Trophoblast cell (in vitro differentiated cells and primary cell): ENCODE results near the gene GNAO1.
A peak's percentile ranks its signal among the peaks of the same experiment; 100 is the strongest.

Experiments used
- DNase-seq, 2 donors: peaks; one replicate each; pipeline ENCODE4 v3.0.0-alpha.2; 2016
- H2AFZ ChIP-seq: 2 replicates; pipeline ENCODE4 v1.6.1; 2013; ENCODE audit warnings: low read length, moderate library complexity, mild to moderate bottlenecking; ENCODE audit not compliant: insufficient read depth, poor library complexity
- H2AK5ac ChIP-seq: 2 replicates; pipeline ENCODE4 v1.6.1; 2013; ENCODE audit warnings: mild to moderate bottlenecking, low read length
- H2BK120ac ChIP-seq: 2 replicates; pipeline ENCODE4 v1.6.1; 2013; ENCODE audit warnings: low read length, mild to moderate bottlenecking, moderate library complexity; ENCODE audit not compliant: insufficient read depth, poor library complexity
- H2BK12ac ChIP-seq: 2 replicates; pipeline ENCODE4 v1.6.1; 2013; ENCODE audit warnings: mild to moderate bottlenecking, low read length, moderate library complexity
- H2BK5ac ChIP-seq: 2 replicates; pipeline ENCODE4 v1.6.1; 2013; ENCODE audit warnings: low read length, low read depth, moderate library complexity, mild to moderate bottlenecking; ENCODE audit not compliant: poor library complexity
- H3K14ac ChIP-seq: 2 replicates; pipeline ENCODE4 v1.6.1; 2013; ENCODE audit warnings: mild to moderate bottlenecking, low read length
- H3K18ac ChIP-seq: 2 replicates; pipeline ENCODE4 v1.6.1; 2013; ENCODE audit warnings: mild to moderate bottlenecking, low read length
- H3K23ac ChIP-seq: 2 replicates; pipeline ENCODE4 v1.6.1; 2013; ENCODE audit warnings: low read length
- H3K27ac ChIP-seq: 2 replicates; pipeline ENCODE4 v1.5.1; 2013; ENCODE audit warnings: low read depth, mild to moderate bottlenecking, inconsistent platforms, low read length, moderate library complexity
- H3K27me3 ChIP-seq: 2 replicates; pipeline ENCODE4 v1.6.1; 2013; ENCODE audit warnings: inconsistent platforms, mild to moderate bottlenecking, low read length, moderate library complexity; ENCODE audit not compliant: insufficient read depth
- H3K36me3 ChIP-seq, 2 experiments: 1 replicate in 1 of 2; 2 replicates in 1 of 2; pipeline ENCODE4 v1.6.1; 2013; ENCODE audit warnings: low read length in 2 of 2, mild to moderate bottlenecking in 2 of 2, moderate library complexity in 1 of 2; ENCODE audit not compliant: insufficient read depth in 2 of 2, control insufficient read depth in 1 of 2
- H3K4ac ChIP-seq: 2 replicates; pipeline ENCODE4 v1.6.1; 2013; ENCODE audit warnings: low read depth, mild to moderate bottlenecking, low read length, moderate library complexity
- H3K4me1 ChIP-seq, 2 experiments: 1 replicate in 1 of 2; 2 replicates in 1 of 2; pipeline ENCODE4 v1.6.1; 2013; ENCODE audit warnings: low read length in 2 of 2, mild to moderate bottlenecking in 2 of 2, moderate library complexity in 1 of 2; ENCODE audit not compliant: insufficient read depth in 2 of 2, control insufficient read depth in 1 of 2
- H3K4me2 ChIP-seq: 2 replicates; pipeline ENCODE4 v1.6.1; 2013; ENCODE audit warnings: inconsistent platforms, mild to moderate bottlenecking, low read length, moderate library complexity
- H3K4me3 ChIP-seq: 2 replicates; pipeline ENCODE4 v1.5.1; 2013; ENCODE audit warnings: mild to moderate bottlenecking, low read depth, low read length, inconsistent platforms
- H3K79me1 ChIP-seq: one replicate; pipeline ENCODE4 v1.6.1; 2013; ENCODE audit warnings: low read length
- H3K79me2 ChIP-seq: 2 replicates; pipeline ENCODE4 v1.6.1; 2013; ENCODE audit warnings: low read length, mild to moderate bottlenecking; ENCODE audit not compliant: control insufficient read depth, insufficient read depth, poor library complexity
- H3K9ac ChIP-seq: 2 replicates; pipeline ENCODE4 v1.6.1; 2013; ENCODE audit warnings: mild to moderate bottlenecking, low read length
- H3K9me3 ChIP-seq: 2 replicates; pipeline ENCODE4 v1.6.1; 2013; ENCODE audit warnings: low read depth, mild to moderate bottlenecking, control low read depth, inconsistent platforms, low read length; ENCODE audit not compliant: insufficient read depth
- H4K12ac ChIP-seq: 2 replicates; pipeline ENCODE4 v1.6.1; 2013; ENCODE audit warnings: low read depth, mild to moderate bottlenecking, low read length, moderate library complexity
- H4K8ac ChIP-seq: 2 replicates; pipeline ENCODE4 v1.6.1; 2013; ENCODE audit warnings: low read depth, mild to moderate bottlenecking, low read length, moderate library complexity
- H4K91ac ChIP-seq: one replicate; pipeline ENCODE4 v1.6.1; 2013; ENCODE audit warnings: low read depth, mild to moderate bottlenecking, low read length, moderate library complexity
- WGBS: extraction: QIAGEN DNeasy Blood & Tissue Kit; methylation state at CpG from one replicate; pipeline ENCODE4 v1.1.7; 2013; ENCODE audit warnings: missing lambda C conversion rate; ENCODE audit not compliant: insufficient read length, insufficient coverage; ENCODE audit errors: extremely low coverage; 5-methylcytosine and 5-hydroxymethylcytosine counted together

Gene GNAO1

GRCh38 chr16:56339431-56340195, 148.3 kb downstream of the GNAO1 start:
- WGBS = no CpG with 5 or more reads among the region's 17 CpGs
- H2BK12ac ChIP-seq = no peak overlapping the region

GRCh38 chr16:56340416-56340815, 149.1 kb downstream of the GNAO1 start:
- Histone ChIP-seq H3K4ac (no peak overlapping the region), H4K8ac (no peak overlapping the region), H2BK5ac (no peak overlapping the region), H3K18ac (no peak overlapping the region), H3K9me3 (peaks cover 3% of the 10 kb centered on the region), H3K4me3 (no peak overlapping the region), H3K23ac (no peak overlapping the region), H4K91ac (no peak overlapping the region), H3K79me2 (no peaks in the 10 kb centered on the region), H2AFZ (no peak overlapping the region), H3K4me2 (no peak overlapping the region), H3K79me1 (no peaks in the 10 kb centered on the region), H3K27me3 (no peaks in the 10 kb centered on the region), H3K27ac (no peak overlapping the region), H3K36me3 (no peaks in the 10 kb centered on the region), H4K12ac (no peak overlapping the region), H3K14ac (no peak overlapping the region), H3K4me1 (peaks cover 0 to 5% of the 10 kb centered on the region in 2 experiments), H2BK120ac (no peak overlapping the region), H2BK12ac (no peak overlapping the region), H3K9ac (no peak overlapping the region), H2AK5ac (no peak overlapping the region)
- WGBS = no CpG with 5 or more reads among the region's 23 CpGs
- DNase-seq = no peak

More at GRCh38 chr16:56339431-56340195, 148.3 kb downstream of the GNAO1 start:
- H3K4ac ChIP-seq = no peak overlapping the region
- peak overlapping the region; percentile 30 for H3K4me3 ChIP-seq
- H3K4me2 ChIP-seq = no peak overlapping the region
- H3K9me3 ChIP-seq = no peaks in the 10 kb centered on the region
- H4K12ac ChIP-seq = no peak overlapping the region
- H3K27me3 ChIP-seq = no peaks in the 10 kb centered on the region
- no peak overlapping the region for H3K27ac ChIP-seq
- H2BK5ac ChIP-seq = no peak overlapping the region
- no peak overlapping the region for H3K14ac ChIP-seq
- H4K8ac ChIP-seq = no peak overlapping the region
- H3K79me2 ChIP-seq = no peaks in the 10 kb centered on the region
- no peak overlapping the region for H2BK120ac ChIP-seq
- H2AK5ac ChIP-seq = no peak overlapping the region
- H3K79me1 ChIP-seq = no peaks in the 10 kb centered on the region
- H3K4me1 ChIP-seq = peaks cover 0 to 3% of the 10 kb centered on the region in 2 experiments
- H2AFZ ChIP-seq = no peak overlapping the region
- no peak overlapping the region for H3K9ac ChIP-seq
- no peak overlapping the region for H3K23ac ChIP-seq
- no peak for DNase-seq
- H3K36me3 ChIP-seq = no peaks in the 10 kb centered on the region
- H3K18ac ChIP-seq = no peak overlapping the region
- no peak overlapping the region for H4K91ac ChIP-seq

- no peak overlapping the region for H4K91ac ChIP-seq
- no peaks in the 10 kb centered on the region for H3K27me3 ChIP-seq
- H2AFZ ChIP-seq = no peak overlapping the region
- H3K4ac ChIP-seq = no peak overlapping the region
- H2BK5ac ChIP-seq = no peak overlapping the region
- no peak overlapping the region for H3K18ac ChIP-seq
- no peak overlapping the region for H3K23ac ChIP-seq
- H3K4me1 ChIP-seq = peaks cover 0 to 5% of the 10 kb centered on the region in 2 experiments
- H4K8ac ChIP-seq = no peak overlapping the region
- no peak for DNase-seq
- WGBS = no CpG with 5 or more reads among the region's 17 CpGs
- H3K4me3 ChIP-seq = no peak overlapping the region
- no peak overlapping the region for H2AK5ac ChIP-seq
- H4K12ac ChIP-seq = no peak overlapping the region
- H3K79me1 ChIP-seq = no peaks in the 10 kb centered on the region
- no peak overlapping the region for H3K4me2 ChIP-seq
- no peaks in the 10 kb centered on the region for H3K36me3 ChIP-seq
- H3K27ac ChIP-seq = no peak overlapping the region
- no peak overlapping the region for H3K9ac ChIP-seq
- H3K9me3 ChIP-seq = peaks cover 3% of the 10 kb centered on the region
- H3K14ac ChIP-seq = no peak overlapping the region
- no peak overlapping the region for H2BK12ac ChIP-seq
- no peak overlapping the region for H2BK120ac ChIP-seq
- no peaks in the 10 kb centered on the region for H3K79me2 ChIP-seq
Measured at GRCh38 chr16:56340864-56341365, 149.6 kb downstream of the GNAO1 start.

DNA sequence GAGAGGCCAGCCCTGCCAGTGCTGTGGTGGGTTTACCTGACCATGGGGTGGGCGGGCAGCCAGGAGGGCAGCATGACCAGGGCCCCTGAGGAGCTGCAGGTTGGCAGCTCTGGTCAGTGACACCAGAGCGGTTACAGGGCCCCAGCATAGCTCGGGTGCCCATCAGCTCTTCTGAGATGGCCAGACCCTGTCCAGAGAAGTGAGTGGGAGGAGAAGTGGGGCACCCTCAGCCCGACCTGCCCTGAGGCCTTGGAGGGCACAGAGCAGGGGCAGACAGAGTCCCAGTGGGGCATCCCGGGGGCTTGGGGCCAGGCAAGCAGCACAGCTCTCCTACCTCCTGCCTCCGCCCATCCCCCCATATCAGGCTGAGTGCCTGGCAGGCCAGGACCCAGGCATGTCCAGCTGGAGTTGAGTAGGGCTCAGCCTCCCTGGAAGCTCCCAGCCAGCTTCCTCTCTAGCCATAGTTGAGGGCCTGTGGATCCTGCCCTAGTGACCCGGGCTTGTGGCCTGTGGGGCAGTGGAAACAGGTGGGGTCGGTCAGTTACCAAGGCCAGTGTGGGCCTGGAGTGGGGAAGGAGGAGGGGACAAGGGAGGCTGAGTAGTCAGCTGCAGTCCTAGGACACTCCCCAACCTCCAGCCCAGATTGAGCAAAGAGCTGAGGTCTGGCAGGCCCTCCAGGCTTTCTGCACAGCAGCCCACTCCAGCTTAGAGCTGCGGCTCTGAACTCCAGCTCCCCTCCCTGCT, 150.5 kb downstream of the GNAO1 start:
- Histone ChIP-seq H3K18ac (no peak overlapping the region), H3K27me3 (no peaks in the 10 kb centered on the region), H2BK5ac (no peak overlapping the region), H3K79me1 (no peaks in the 10 kb centered on the region), H2BK12ac (no peak overlapping the region), H4K91ac (no peak overlapping the region), H3K9me3 (peaks cover 3% of the 10 kb centered on the region), H3K9ac (no peak overlapping the region), H3K4ac (no peak overlapping the region), H3K4me2 (no peak overlapping the region), H3K27ac (no peak overlapping the region), H4K8ac (no peak overlapping the region), H2AFZ (no peak overlapping the region), H3K4me1 (peaks cover 0 to 5% of the 10 kb centered on the region in 2 experiments), H3K23ac (no peak overlapping the region), H3K36me3 (no peaks in the 10 kb centered on the region), H2AK5ac (no peak overlapping the region), H3K79me2 (no peaks in the 10 kb centered on the region), H4K12ac (no peak overlapping the region), H3K14ac (no peak overlapping the region), H3K4me3 (no peak overlapping the region), H2BK120ac (no peak overlapping the region)
- DNase-seq = no peak
- WGBS = no CpG with 5 or more reads among the region's 9 CpGs
